Medulla oblongata (tissue), 1 donor: Measurements from ENCODE around the gene LRRK2.
"Not testable (repeated sequence)": the region's sequence is repeated elsewhere in the genome, so short reads cannot be mapped to it uniquely, and the experiment has no call there.

Experiments used
- DNase-seq: peaks from one replicate; pipeline ENCODE4 v3.0.0-alpha.2; 2015; ENCODE audit errors: extremely low spot score

The LRRK2 gene

GRCh38 chr12:40248034-40248433 lies 23.2 kb downstream of the LRRK2 start:
- DNase-seq = no peak

GRCh38 chr12:40248585-40249297 lies 23.9 kb downstream of the LRRK2 start:
- no peak for DNase-seq

GRCh38 chr12:40250652-40251051 lies 25.9 kb downstream of the LRRK2 start:
- not testable (repeated sequence) for DNase-seq

- DNase-seq = no peak
These were observed 29.1 kb downstream of the LRRK2 start for GRCh38 chr12:40253936-40254335.

- no peak for DNase-seq
These were observed 29.8 kb downstream of the LRRK2 start for GRCh38 chr12:40254455-40255085.

- DNase-seq = no peak
These were observed 33.6 kb downstream of the LRRK2 start for GRCh38 chr12:40258371-40258770.

GRCh38 chr12:40261937-40262336 lies 37.1 kb downstream of the LRRK2 start:
- DNase-seq = no peak

- DNase-seq = no peak
These were observed 37.9 kb downstream of the LRRK2 start for GRCh38 chr12:40262657-40263056.

GRCh38 chr12:40263616-40264409 lies 39.0 kb downstream of the LRRK2 start:
- DNase-seq = peak; percentile 9

GRCh38 chr12:40271981-40272664 lies 47.3 kb downstream of the LRRK2 start:
- no peak for DNase-seq

- DNase-seq = no peak
These were observed 57.1 kb downstream of the LRRK2 start for GRCh38 chr12:40281791-40282364.

GRCh38 chr12:40286583-40286982 lies 61.8 kb downstream of the LRRK2 start:
- DNase-seq = no peak

- DNase-seq = no peak
These were observed 62.7 kb downstream of the LRRK2 start for GRCh38 chr12:40287369-40287975.

GRCh38 chr12:40292788-40293429 lies 68.1 kb downstream of the LRRK2 start:
- no peak for DNase-seq

GRCh38 chr12:40298341-40298740 lies 73.5 kb downstream of the LRRK2 start:
- no peak for DNase-seq

- DNase-seq = no peak
These were observed 75.7 kb downstream of the LRRK2 start for GRCh38 chr12:40300490-40300889.

GRCh38 chr12:40309001-40309400 lies 84.2 kb downstream of the LRRK2 start:
- no peak for DNase-seq

- peak; percentile 45 for DNase-seq
These were observed 85.4 kb downstream of the LRRK2 start for GRCh38 chr12:40310211-40310610.

- no peak for DNase-seq
These were observed 87.4 kb downstream of the LRRK2 start for GRCh38 chr12:40312196-40312595.

GRCh38 chr12:40312982-40313576 lies 88.3 kb downstream of the LRRK2 start:
- no peak for DNase-seq
